ENCODE data around the gene ARHGAP11A. TPM values are rescaled to one million over a fixed set of nuclear protein-coding genes. Genes with fewer than 3 reads are reported as not detected.

Gene ARHGAP11A
- total RNA-seq, 2 donors from 2014 or later: 19.9 to 55.3 TPM

GRCh38 chr15:32636410-32636809 is 21.1 kb downstream of the ARHGAP11A start:
- TF ChIP-seq CTCF (IDR thresholded peaks at IDR 0.05): no peak
- H3K4me3 ChIP-seq: no peak overlapping the region
- no peak overlapping the region for H3K9ac ChIP-seq (ENCODE audit: low read depth in 2 of 2, low read length in 2 of 2)
- no peaks in the 10 kb centered on the region for H3K27me3 ChIP-seq
- intact Hi-C loops (cut with DNase I): no loop called here
- H3K36me3 ChIP-seq: no peaks in the 10 kb centered on the region
- no peak for DNase-seq
- H3K4me1 ChIP-seq: no peaks in the 10 kb centered on the region
- H3K27ac ChIP-seq: no peak overlapping the region
- no peaks in the 10 kb centered on the region for H3K9me3 ChIP-seq

GRCh38 chr15:32636908-32637567 is 21.7 kb downstream of the ARHGAP11A start:
- Histone ChIP-seq H3K27me3 (no peaks in the 10 kb centered on the region), H3K9me3 (no peaks in the 10 kb centered on the region), H3K4me3 (no peak overlapping the region), H3K36me3 (no peaks in the 10 kb centered on the region), H3K4me1 (no peaks in the 10 kb centered on the region), H3K9ac (ENCODE audit: low read depth in 2 of 2, low read length in 2 of 2) (no peak overlapping the region), H3K27ac (no peak overlapping the region)
- TF ChIP-seq CTCF (IDR thresholded peaks at IDR 0.05): no peak
- no peak for DNase-seq
- intact Hi-C loops (cut with DNase I): no loop called here

- Histone ChIP-seq H3K27me3 (no peaks in the 10 kb centered on the region), H3K4me1 (no peaks in the 10 kb centered on the region), H3K9me3 (no peaks in the 10 kb centered on the region), H3K27ac (no peak overlapping the region), H3K4me3 (no peak overlapping the region), H3K36me3 (no peaks in the 10 kb centered on the region), H3K9ac (ENCODE audit: low read depth in 2 of 2, low read length in 2 of 2) (no peak overlapping the region)
- no peak for DNase-seq
- no peak for TF ChIP-seq CTCF (IDR thresholded peaks at IDR 0.05)
- intact Hi-C loops (cut with DNase I): no loop called here
These were observed 22.4 kb downstream of the ARHGAP11A start for GRCh38 chr15:32637704-32638103.

GRCh38 chr15:32641517-32642059 is 26.3 kb downstream of the ARHGAP11A start, which contains the start of gene SCG5:
SCG5 (plus strand) TSS chr15:32641710; CDS start chr15:32643593, 1,883 bp downstream.
- no peak for TF ChIP-seq CTCF (IDR thresholded peaks at IDR 0.05)
- Histone ChIP-seq H3K27me3 (no peaks in the 10 kb centered on the region), H3K9me3 (no peaks in the 10 kb centered on the region), H3K36me3 (no peaks in the 10 kb centered on the region), H3K27ac (no peak within 1 kb of the TSS), H3K9ac (ENCODE audit: low read depth in 2 of 2, low read length in 2 of 2) (no peak within 1 kb of the TSS), H3K4me3 (peak within 1 kb of the TSS; percentile 26), H3K4me1 (no peaks in the 10 kb centered on the region)
- peak; percentile 53 for DNase-seq
- intact Hi-C loops (cut with DNase I): no loop called here

- DNase-seq: no peak
- H3K36me3 ChIP-seq: no peaks in the 10 kb centered on the region
- no peaks in the 10 kb centered on the region for H3K9me3 ChIP-seq
- H3K27ac ChIP-seq: no peak overlapping the region
- H3K27me3 ChIP-seq: no peaks in the 10 kb centered on the region
- intact Hi-C loops (cut with DNase I): no loop called here
- no peak for TF ChIP-seq CTCF (IDR thresholded peaks at IDR 0.05)
- no peaks in the 10 kb centered on the region for H3K4me1 ChIP-seq
- no peak overlapping the region for H3K4me3 ChIP-seq
- no peak overlapping the region for H3K9ac ChIP-seq (ENCODE audit: low read depth in 2 of 2, low read length in 2 of 2)
These were observed 27.5 kb downstream of the ARHGAP11A start for GRCh38 chr15:32642667-32643435.

Data from colonic mucosa (tissue), 4 donors.